Tibial nerve (tissue), 4 donors: Measurements from ENCODE around the gene FLCN. TPM values are rescaled to one million over a fixed set of nuclear protein-coding genes. Genes with fewer than 3 reads are reported as not detected.

Source experiments
- DNase-seq, 2 donors: peaks; one replicate each; pipeline ENCODE4 v3.0.0-alpha.2; 2019; ENCODE audit warnings: low spot score in 2 of 2
- H3K27ac ChIP-seq, 4 donors: fragments of 200-600 bp; sonication (generic) in 3 of 4; one replicate each; pipeline ENCODE4 v1.5.1; 2017 to 2019; ENCODE audit warnings: mild to moderate bottlenecking in 1 of 4
- H3K27me3 ChIP-seq, 2 donors: fragments of 200-600 bp; sonication (generic) in 1 of 2; one replicate each; pipeline versions ENCODE4 v1.5.1 to v1.6.0; 2017 to 2019
- H3K36me3 ChIP-seq, 3 donors: fragments of 200-600 bp; sonication (generic); one replicate each; pipeline ENCODE4 v1.5.1; 2018 to 2019
- H3K4me1 ChIP-seq, 4 donors: fragments of 200-600 bp; sonication (generic) in 3 of 4; one replicate each; pipeline ENCODE4 v1.5.1; 2017 to 2019
- H3K4me3 ChIP-seq, 4 donors: fragments of 200-600 bp; sonication (generic) in 3 of 4; one replicate each; pipeline ENCODE4 v1.5.1; 2017 to 2019; ENCODE audit warnings: mild to moderate bottlenecking in 1 of 4, moderate library complexity in 1 of 4
- H3K9me3 ChIP-seq, 4 donors: fragments of 200-600 bp; sonication (generic) in 3 of 4; one replicate each; pipeline ENCODE4 v1.5.1; 2017 to 2019
- EP300 ChIP-seq, 2 donors: sonication (generic); formaldehyde crosslinking; IDR thresholded peaks; one replicate each; pipeline ENCODE4 v1.6.1; 2017; ENCODE audit warnings: antibody characterized with exemption in 2 of 2, mild to moderate bottlenecking in 1 of 2
- POLR2A ChIP-seq, 2 donors: fragments of 450-650 bp; IDR thresholded peaks; one replicate each; pipeline ENCODE4 v1.6.1; 2017; ENCODE audit warnings: antibody characterized with exemption in 2 of 2, mild to moderate bottlenecking in 2 of 2, moderate library complexity in 2 of 2
- WGBS, 2 donors: methylation state at CpG; one replicate each; pipeline ENCODE4 v1.1.5; 2018; 5-methylcytosine and 5-hydroxymethylcytosine counted together
- total RNA-seq, 4 donors: library from RNA; depleted of rRNA; stranded (reverse); fragments of >200 nt; gene quantifications; one replicate each; pipeline ENCODE4 v1.1.0, GENCODE V29; 2016
- TF ChIP-seq, protein P1 (sequence below), 5 experiments: fragments of 200-600 bp in 3 of 5; fragments of 450-650 bp in 2 of 5; sonication (generic) in 3 of 5; IDR thresholded peaks; one replicate each; pipeline ENCODE4 v1.5.1; 2016 to 2019; ENCODE audit warnings: antibody characterized with exemption in 5 of 5, mild to moderate bottlenecking in 3 of 5, moderate library complexity in 2 of 5

Gene FLCN
- total RNA-seq, 4 donors from 2014 or later = 71.5 to 85.9 (median 76.6) TPM

DNA sequence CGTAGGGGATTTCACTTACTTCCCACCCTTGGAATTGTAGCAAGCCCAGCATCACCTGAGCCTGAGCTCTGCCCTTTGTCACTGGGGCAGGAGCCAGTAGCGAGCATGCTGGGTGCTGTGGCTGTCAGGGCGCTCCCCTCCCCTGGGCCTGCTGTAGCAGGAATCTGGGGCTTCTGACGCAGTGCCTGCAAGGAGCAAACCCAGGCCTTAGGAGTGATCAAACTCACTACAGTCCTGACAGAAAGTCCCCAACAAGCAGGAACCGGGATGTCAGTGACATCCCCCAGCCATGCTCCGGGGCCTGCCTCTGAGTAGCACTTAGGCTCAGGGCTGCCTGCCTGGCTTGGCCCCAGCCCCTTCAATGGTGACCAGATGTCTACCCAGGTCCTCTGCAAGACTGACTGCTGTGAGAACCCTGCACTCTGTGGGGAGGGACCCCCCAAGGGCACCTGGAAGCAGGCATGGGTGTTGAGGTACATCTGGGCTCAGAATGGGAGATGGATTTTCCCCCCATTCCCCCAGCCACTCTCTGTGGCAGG, 54.3 kb downstream of the FLCN start:
- 91 to 93% methylated on average over 5 of the region's 6 CpGs for WGBS, 2 donors
- no peaks in the 10 kb centered on the region for H3K27me3 ChIP-seq
- TF ChIP-seq, protein P1, sequence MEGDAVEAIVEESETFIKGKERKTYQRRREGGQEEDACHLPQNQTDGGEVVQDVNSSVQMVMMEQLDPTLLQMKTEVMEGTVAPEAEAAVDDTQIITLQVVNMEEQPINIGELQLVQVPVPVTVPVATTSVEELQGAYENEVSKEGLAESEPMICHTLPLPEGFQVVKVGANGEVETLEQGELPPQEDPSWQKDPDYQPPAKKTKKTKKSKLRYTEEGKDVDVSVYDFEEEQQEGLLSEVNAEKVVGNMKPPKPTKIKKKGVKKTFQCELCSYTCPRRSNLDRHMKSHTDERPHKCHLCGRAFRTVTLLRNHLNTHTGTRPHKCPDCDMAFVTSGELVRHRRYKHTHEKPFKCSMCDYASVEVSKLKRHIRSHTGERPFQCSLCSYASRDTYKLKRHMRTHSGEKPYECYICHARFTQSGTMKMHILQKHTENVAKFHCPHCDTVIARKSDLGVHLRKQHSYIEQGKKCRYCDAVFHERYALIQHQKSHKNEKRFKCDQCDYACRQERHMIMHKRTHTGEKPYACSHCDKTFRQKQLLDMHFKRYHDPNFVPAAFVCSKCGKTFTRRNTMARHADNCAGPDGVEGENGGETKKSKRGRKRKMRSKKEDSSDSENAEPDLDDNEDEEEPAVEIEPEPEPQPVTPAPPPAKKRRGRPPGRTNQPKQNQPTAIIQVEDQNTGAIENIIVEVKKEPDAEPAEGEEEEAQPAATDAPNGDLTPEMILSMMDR (IDR thresholded peaks at IDR 0.05) = no peak
- peak overlapping the region in 1 of 4 donors; percentile 34 for H3K27ac ChIP-seq
- peaks cover 3 to 91% (median 20%) of the 10 kb centered on the region in 3 donors for H3K36me3 ChIP-seq
- H3K9me3 ChIP-seq = no peaks in the 10 kb centered on the region
- no peak for DNase-seq
- H3K4me1 ChIP-seq = peaks cover 0 to 19% (median 0%) of the 10 kb centered on the region in 4 donors
- no peak overlapping the region for H3K4me3 ChIP-seq

GRCh38 chr17:17181666-17182597, 55.0 kb downstream of the FLCN start:
- Histone ChIP-seq H3K9me3 (no peaks in the 10 kb centered on the region), H3K4me1 (peaks cover 0 to 14% (median 0%) of the 10 kb centered on the region in 4 donors), H3K27me3 (no peaks in the 10 kb centered on the region), H3K36me3 (peaks cover 3 to 91% (median 27%) of the 10 kb centered on the region in 3 donors), H3K27ac (peak overlapping the region in 1 of 4 donors; percentile 34), H3K4me3 (no peak overlapping the region)
- TF ChIP-seq POLR2A (IDR thresholded peaks at IDR 0.05) (no peak), EP300 (IDR thresholded peaks at IDR 0.05) (no peak)
- TF ChIP-seq, protein P1 (IDR thresholded peaks at IDR 0.05) = no peak
- DNase-seq = no peak
- WGBS, 2 donors = 71 to 74% methylated on average over 13 to 14 of the region's 15 CpGs

DNA sequence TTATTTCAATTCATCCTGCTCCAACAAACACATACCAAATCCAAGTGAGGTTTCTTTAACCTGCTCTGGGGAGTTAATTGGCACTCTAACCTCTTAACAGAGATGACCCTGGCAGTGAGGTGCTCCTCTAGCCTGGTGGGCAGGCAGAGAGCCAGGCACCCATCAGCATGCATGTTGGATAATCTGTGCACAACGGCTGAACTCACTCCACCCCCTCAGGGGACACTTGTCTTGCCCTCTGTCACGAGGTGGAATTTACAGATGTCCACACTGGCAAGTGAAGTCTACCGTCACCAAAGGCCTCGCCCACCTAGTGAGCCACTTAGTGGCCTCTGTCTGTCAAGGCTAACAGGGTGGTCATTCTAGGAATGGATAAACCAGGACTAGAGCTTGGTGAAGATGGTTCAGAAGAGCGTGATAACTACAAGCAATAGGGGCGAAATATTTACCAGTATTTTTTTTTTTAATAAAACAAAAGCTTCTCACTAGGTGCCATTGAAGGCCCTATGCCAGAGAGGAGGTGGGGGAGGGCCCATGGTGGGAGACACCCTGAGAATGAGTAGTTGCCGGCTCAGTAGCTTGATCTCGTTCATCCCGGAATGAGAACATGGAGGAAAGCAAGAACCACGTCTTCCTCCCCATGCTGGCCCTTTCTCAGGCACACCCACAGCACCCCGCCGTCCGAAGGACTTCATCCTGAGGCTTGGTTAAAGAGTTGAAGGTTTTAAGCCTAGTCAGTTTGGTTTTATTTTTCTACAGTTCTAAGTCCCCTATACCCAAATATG, 56.0 kb downstream of the FLCN start:
- TF ChIP-seq EP300 (IDR thresholded peaks at IDR 0.05) (no peak), POLR2A (IDR thresholded peaks at IDR 0.05) (no peak)
- TF ChIP-seq, protein P1 (IDR thresholded peaks at IDR 0.05) = no peak
- no peak for DNase-seq
- Histone ChIP-seq H3K27ac (no peak overlapping the region), H3K9me3 (no peaks in the 10 kb centered on the region), H3K27me3 (no peaks in the 10 kb centered on the region), H3K4me1 (peaks cover 0 to 4% (median 0%) of the 10 kb centered on the region in 4 donors), H3K4me3 (no peak overlapping the region), H3K36me3 (peaks cover 3 to 95% (median 32%) of the 10 kb centered on the region in 3 donors)
- 75 to 80% methylated on average over 13 of the region's 13 CpGs for WGBS, 2 donors

- TF ChIP-seq EP300 (IDR thresholded peaks at IDR 0.05) = no peak
- no peak for TF ChIP-seq POLR2A (IDR thresholded peaks at IDR 0.05)
- TF ChIP-seq, protein P1 (IDR thresholded peaks at IDR 0.05) = no peak
- Histone ChIP-seq H3K4me1 (peaks cover 0 to 3% (median 0%) of the 10 kb centered on the region in 4 donors), H3K9me3 (no peaks in the 10 kb centered on the region), H3K27me3 (no peaks in the 10 kb centered on the region), H3K27ac (no peak overlapping the region), H3K4me3 (no peak overlapping the region), H3K36me3 (peaks cover 3 to 99% (median 35%) of the 10 kb centered on the region in 3 donors)
- no peak for DNase-seq
- 90 to 100% methylated on average over 1 to 8 of the region's 9 CpGs for WGBS, 2 donors
These were observed 56.8 kb downstream of the FLCN start for GRCh38 chr17:17180141-17180603.
